Measurements from ENCODE around the gene ADAM12. TPM values are rescaled to one million over a fixed set of nuclear protein-coding genes. Genes with fewer than 3 reads are reported as not detected.

ADAM12 gene
- total and polyA plus RNA-seq, 2 experiments from 2014 or later, result 0.13 to 0.87 TPM

DNA sequence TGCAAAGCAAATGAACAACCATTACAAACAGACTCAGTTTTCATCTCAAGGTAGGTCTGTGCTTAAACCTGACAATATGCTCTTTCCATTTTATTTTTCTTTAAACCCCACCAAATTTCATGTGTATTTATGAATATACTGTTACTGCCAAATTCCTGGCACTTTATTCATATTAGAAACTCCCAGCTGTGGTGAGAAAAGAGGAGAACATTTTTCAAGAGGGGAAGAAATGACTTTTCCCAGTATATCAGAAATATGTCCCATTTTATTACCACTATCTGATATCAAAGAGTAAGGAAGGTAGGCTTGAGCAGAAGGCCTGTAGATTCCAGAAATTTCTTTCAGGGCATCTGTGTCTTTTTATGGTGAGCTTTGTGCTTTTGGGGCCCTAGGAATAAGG, 189.6 kb downstream of the ADAM12 start:
- Histone ChIP-seq H3K27ac (ENCODE audit: low read depth) (no peak overlapping the region), H3K9me2 (ENCODE audit: insufficient read depth) (0 out of 2 replicates have a peak, but pooled peaks cover 7% of the 10 kb centered on the region), H4K20me1 (replicated peaks; ENCODE audit: insufficient read depth) (no peaks in the 10 kb centered on the region), H3K36me3 (ENCODE audit: insufficient read depth) (no peaks in the 10 kb centered on the region), H3K4me2 (no peak overlapping the region), H3K4me3 (no peak overlapping the region), H3K4me1 (ENCODE audit: insufficient read depth) (no peaks in the 10 kb centered on the region), H3K27me3 (ENCODE audit: insufficient read depth) (no peaks in the 10 kb centered on the region), H3F3A (replicated peaks; ENCODE audit: low read depth) (no peaks in the 10 kb centered on the region), H3K79me2 (replicated peaks; ENCODE audit: insufficient read depth) (no peaks in the 10 kb centered on the region), H2AFZ (no peak overlapping the region)
- ATAC-seq (no peak), DNase-seq (ENCODE audit: low spot score) (no peak)
- Mint-ChIP-seq H3K4me3 (no peak overlapping the region), H3K27me3 (ENCODE audit: insufficient read depth, low read depth, poor library complexity) (no peaks in the 10 kb centered on the region), H3K36me3 (ENCODE audit: low read depth) (no peaks in the 10 kb centered on the region), H3K4me1 (no peaks in the 10 kb centered on the region), H3K27ac (no peak overlapping the region), H3K9me3 (no peaks in the 10 kb centered on the region)
- TF ChIP-seq CREB1 (CRISPR knock-in tag; IDR thresholded peaks at IDR 0.05; ENCODE audit: low read depth) (no peak), NANOG (IDR thresholded peaks at IDR 0.05; ENCODE audit: borderline replicate concordance) (no peak)
- TF ChIP-seq, protein P1, sequence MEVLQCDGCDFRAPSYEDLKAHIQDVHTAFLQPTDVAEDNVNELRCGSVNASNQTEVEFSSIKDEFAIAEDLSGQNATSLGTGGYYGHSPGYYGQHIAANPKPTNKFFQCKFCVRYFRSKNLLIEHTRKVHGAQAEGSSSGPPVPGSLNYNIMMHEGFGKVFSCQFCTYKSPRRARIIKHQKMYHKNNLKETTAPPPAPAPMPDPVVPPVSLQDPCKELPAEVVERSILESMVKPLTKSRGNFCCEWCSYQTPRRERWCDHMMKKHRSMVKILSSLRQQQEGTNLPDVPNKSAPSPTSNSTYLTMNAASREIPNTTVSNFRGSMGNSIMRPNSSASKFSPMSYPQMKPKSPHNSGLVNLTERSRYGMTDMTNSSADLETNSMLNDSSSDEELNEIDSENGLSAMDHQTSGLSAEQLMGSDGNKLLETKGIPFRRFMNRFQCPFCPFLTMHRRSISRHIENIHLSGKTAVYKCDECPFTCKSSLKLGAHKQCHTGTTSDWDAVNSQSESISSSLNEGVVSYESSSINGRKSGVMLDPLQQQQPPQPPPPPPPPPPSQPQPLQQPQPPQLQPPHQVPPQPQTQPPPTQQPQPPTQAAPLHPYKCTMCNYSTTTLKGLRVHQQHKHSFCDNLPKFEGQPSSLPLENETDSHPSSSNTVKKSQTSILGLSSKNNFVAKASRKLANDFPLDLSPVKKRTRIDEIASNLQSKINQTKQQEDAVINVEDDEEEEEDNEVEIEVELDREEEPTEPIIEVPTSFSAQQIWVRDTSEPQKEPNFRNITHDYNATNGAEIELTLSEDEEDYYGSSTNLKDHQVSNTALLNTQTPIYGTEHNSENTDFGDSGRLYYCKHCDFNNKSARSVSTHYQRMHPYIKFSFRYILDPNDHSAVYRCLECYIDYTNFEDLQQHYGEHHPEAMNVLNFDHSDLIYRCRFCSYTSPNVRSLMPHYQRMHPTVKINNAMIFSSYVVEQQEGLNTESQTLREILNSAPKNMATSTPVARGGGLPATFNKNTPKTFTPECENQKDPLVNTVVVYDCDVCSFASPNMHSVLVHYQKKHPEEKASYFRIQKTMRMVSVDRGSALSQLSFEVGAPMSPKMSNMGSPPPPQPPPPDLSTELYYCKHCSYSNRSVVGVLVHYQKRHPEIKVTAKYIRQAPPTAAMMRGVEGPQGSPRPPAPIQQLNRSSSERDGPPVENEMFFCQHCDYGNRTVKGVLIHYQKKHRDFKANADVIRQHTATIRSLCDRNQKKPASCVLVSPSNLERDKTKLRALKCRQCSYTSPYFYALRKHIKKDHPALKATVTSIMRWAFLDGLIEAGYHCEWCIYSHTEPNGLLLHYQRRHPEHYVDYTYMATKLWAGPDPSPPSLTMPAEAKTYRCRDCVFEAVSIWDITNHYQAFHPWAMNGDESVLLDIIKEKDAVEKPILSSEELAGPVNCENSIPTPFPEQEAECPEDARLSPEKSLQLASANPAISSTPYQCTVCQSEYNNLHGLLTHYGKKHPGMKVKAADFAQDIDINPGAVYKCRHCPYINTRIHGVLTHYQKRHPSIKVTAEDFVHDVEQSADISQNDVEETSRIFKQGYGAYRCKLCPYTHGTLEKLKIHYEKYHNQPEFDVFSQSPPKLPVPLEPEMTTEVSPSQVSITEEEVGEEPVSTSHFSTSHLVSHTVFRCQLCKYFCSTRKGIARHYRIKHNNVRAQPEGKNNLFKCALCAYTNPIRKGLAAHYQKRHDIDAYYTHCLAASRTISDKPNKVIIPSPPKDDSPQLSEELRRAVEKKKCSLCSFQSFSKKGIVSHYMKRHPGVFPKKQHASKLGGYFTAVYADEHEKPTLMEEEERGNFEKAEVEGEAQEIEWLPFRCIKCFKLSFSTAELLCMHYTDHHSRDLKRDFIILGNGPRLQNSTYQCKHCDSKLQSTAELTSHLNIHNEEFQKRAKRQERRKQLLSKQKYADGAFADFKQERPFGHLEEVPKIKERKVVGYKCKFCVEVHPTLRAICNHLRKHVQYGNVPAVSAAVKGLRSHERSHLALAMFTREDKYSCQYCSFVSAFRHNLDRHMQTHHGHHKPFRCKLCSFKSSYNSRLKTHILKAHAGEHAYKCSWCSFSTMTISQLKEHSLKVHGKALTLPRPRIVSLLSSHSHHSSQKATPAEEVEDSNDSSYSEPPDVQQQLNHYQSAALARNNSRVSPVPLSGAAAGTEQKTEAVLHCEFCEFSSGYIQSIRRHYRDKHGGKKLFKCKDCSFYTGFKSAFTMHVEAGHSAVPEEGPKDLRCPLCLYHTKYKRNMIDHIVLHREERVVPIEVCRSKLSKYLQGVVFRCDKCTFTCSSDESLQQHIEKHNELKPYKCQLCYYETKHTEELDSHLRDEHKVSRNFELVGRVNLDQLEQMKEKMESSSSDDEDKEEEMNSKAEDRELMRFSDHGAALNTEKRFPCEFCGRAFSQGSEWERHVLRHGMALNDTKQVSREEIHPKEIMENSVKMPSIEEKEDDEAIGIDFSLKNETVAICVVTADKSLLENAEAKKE (CRISPR knock-in tag; IDR thresholded peaks at IDR 0.05), result no peak
- TF ChIP-seq, protein P2, sequence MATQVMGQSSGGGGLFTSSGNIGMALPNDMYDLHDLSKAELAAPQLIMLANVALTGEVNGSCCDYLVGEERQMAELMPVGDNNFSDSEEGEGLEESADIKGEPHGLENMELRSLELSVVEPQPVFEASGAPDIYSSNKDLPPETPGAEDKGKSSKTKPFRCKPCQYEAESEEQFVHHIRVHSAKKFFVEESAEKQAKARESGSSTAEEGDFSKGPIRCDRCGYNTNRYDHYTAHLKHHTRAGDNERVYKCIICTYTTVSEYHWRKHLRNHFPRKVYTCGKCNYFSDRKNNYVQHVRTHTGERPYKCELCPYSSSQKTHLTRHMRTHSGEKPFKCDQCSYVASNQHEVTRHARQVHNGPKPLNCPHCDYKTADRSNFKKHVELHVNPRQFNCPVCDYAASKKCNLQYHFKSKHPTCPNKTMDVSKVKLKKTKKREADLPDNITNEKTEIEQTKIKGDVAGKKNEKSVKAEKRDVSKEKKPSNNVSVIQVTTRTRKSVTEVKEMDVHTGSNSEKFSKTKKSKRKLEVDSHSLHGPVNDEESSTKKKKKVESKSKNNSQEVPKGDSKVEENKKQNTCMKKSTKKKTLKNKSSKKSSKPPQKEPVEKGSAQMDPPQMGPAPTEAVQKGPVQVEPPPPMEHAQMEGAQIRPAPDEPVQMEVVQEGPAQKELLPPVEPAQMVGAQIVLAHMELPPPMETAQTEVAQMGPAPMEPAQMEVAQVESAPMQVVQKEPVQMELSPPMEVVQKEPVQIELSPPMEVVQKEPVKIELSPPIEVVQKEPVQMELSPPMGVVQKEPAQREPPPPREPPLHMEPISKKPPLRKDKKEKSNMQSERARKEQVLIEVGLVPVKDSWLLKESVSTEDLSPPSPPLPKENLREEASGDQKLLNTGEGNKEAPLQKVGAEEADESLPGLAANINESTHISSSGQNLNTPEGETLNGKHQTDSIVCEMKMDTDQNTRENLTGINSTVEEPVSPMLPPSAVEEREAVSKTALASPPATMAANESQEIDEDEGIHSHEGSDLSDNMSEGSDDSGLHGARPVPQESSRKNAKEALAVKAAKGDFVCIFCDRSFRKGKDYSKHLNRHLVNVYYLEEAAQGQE (IDR thresholded peaks at IDR 0.05; ENCODE audit: unreplicated experiment), result no peak
